ENCODE results near the gene FBF1. TPM values are rescaled to one million over a fixed set of nuclear protein-coding genes. Genes with fewer than 3 reads are reported as not detected.

Gene FBF1
- total RNA-seq, 1 donor from 2014 or later: 5.1 TPM

- Mint-ChIP-seq H3K27ac (ENCODE audit: unreplicated experiment) (no peak overlapping the region), H3K36me3 (ENCODE audit: low read depth, unreplicated experiment) (peaks cover 11% of the 10 kb centered on the region), H3K4me3 (ENCODE audit: unreplicated experiment) (no peak overlapping the region), H3K4me1 (ENCODE audit: low read depth, unreplicated experiment) (no peaks in the 10 kb centered on the region), H3K9me3 (ENCODE audit: unreplicated experiment) (no peaks in the 10 kb centered on the region), H3K27me3 (ENCODE audit: low read depth, unreplicated experiment) (peaks cover 17% of the 10 kb centered on the region)
- no peak overlapping the region for H3K27ac ChIP-seq (ENCODE audit: low read depth, low read length)
- no peak overlapping the region for H2AFZ ChIP-seq (ENCODE audit: low read depth, low read length)
- no peak for TF ChIP-seq EZH2 (IDR thresholded peaks at IDR 0.05; ENCODE audit: insufficient read depth, low read length)
- TF ChIP-seq, protein P1, sequence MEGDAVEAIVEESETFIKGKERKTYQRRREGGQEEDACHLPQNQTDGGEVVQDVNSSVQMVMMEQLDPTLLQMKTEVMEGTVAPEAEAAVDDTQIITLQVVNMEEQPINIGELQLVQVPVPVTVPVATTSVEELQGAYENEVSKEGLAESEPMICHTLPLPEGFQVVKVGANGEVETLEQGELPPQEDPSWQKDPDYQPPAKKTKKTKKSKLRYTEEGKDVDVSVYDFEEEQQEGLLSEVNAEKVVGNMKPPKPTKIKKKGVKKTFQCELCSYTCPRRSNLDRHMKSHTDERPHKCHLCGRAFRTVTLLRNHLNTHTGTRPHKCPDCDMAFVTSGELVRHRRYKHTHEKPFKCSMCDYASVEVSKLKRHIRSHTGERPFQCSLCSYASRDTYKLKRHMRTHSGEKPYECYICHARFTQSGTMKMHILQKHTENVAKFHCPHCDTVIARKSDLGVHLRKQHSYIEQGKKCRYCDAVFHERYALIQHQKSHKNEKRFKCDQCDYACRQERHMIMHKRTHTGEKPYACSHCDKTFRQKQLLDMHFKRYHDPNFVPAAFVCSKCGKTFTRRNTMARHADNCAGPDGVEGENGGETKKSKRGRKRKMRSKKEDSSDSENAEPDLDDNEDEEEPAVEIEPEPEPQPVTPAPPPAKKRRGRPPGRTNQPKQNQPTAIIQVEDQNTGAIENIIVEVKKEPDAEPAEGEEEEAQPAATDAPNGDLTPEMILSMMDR (IDR thresholded peaks at IDR 0.05; ENCODE audit: insufficient read depth, low read depth, low read length): no peak
- DNase-seq (ENCODE audit: low read depth): no peak
- H3K27me3 ChIP-seq (ENCODE audit: insufficient read depth, low read length): peaks cover 5% of the 10 kb centered on the region
- H3K36me3 ChIP-seq (ENCODE audit: insufficient read depth, low read length): peaks cover 3% of the 10 kb centered on the region
- H3K79me2 ChIP-seq (ENCODE audit: insufficient read depth, low read length): no peaks in the 10 kb centered on the region
- H3K9ac ChIP-seq (ENCODE audit: low read length): no peak overlapping the region
- no peak for FAIRE-seq
- H3K9me3 ChIP-seq (ENCODE audit: insufficient read depth, low read depth, low read length): no peaks in the 10 kb centered on the region
- no peaks in the 10 kb centered on the region for H4K20me1 ChIP-seq (ENCODE audit: insufficient read depth, low read length)
- no peaks in the 10 kb centered on the region for H3K4me1 ChIP-seq (ENCODE audit: insufficient read depth, low read length)
- no peak overlapping the region for H3K4me2 ChIP-seq (ENCODE audit: low read length)
- no peak overlapping the region for H3K4me3 ChIP-seq (ENCODE audit: insufficient read depth, low read depth, low read length)
Observed at GRCh38 chr17:75885431-75885830, 55.4 kb downstream of the FBF1 start.

- FAIRE-seq (no peak), DNase-seq (ENCODE audit: low read depth) (no peak)
- no peak overlapping the region for H3K27ac Mint-ChIP-seq (ENCODE audit: unreplicated experiment)
- no peak for TF ChIP-seq EZH2 (IDR thresholded peaks at IDR 0.05; ENCODE audit: insufficient read depth, low read length)
- TF ChIP-seq, protein P1 (IDR thresholded peaks at IDR 0.05; ENCODE audit: insufficient read depth, low read depth, low read length): no peak
- H3K4me1 ChIP-seq (ENCODE audit: insufficient read depth, low read length): peaks cover 10% of the 10 kb centered on the region
- peaks cover 5% of the 10 kb centered on the region for H3K27me3 ChIP-seq (ENCODE audit: insufficient read depth, low read length)
- H3K4me3 ChIP-seq (ENCODE audit: insufficient read depth, low read depth, low read length): no peak overlapping the region
- no peak overlapping the region for H3K27ac ChIP-seq (ENCODE audit: low read depth, low read length)
- peaks cover 1% of the 10 kb centered on the region for H4K20me1 ChIP-seq (ENCODE audit: insufficient read depth, low read length)
- no peak overlapping the region for H3K4me3 Mint-ChIP-seq (ENCODE audit: unreplicated experiment)
- H3K79me2 ChIP-seq (ENCODE audit: insufficient read depth, low read length): no peaks in the 10 kb centered on the region
- peaks cover 20% of the 10 kb centered on the region for H3K27me3 Mint-ChIP-seq (ENCODE audit: low read depth, unreplicated experiment)
- peaks cover 7% of the 10 kb centered on the region for H3K36me3 Mint-ChIP-seq (ENCODE audit: low read depth, unreplicated experiment)
- H3K36me3 ChIP-seq (ENCODE audit: insufficient read depth, low read length): no peaks in the 10 kb centered on the region
- no peak overlapping the region for H3K9ac ChIP-seq (ENCODE audit: low read length)
- no peak overlapping the region for H2AFZ ChIP-seq (ENCODE audit: low read depth, low read length)
- no peaks in the 10 kb centered on the region for H3K9me3 Mint-ChIP-seq (ENCODE audit: unreplicated experiment)
- H3K4me1 Mint-ChIP-seq (ENCODE audit: low read depth, unreplicated experiment): peaks cover 4% of the 10 kb centered on the region
- no peak overlapping the region for H3K4me2 ChIP-seq (ENCODE audit: low read length)
- no peaks in the 10 kb centered on the region for H3K9me3 ChIP-seq (ENCODE audit: insufficient read depth, low read depth, low read length)
Observed at GRCh38 chr17:75881678-75882454, 59.0 kb downstream of the FBF1 start.

DNA sequence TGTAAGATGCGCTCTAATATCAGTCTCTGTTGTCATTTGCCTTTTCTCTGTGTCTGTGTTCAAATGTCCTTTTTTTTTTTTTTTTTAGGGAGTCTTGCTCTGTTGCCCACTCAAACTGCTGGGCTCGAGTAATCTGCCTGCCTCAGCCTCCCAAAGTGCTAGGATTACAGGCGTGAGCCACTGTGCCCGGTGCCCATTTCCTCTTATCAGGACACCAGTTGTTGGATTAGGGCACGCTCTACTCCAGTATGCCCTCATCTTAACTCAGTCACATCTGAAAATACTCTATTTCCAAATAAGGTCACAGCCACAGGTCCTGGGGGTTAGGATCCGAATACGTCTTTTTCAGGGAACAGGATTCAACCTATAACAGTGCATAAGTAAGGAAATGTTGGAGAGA lies 60.6 kb downstream of the FBF1 start:
- Mint-ChIP-seq H3K27me3 (ENCODE audit: low read depth, unreplicated experiment) (peaks cover 19% of the 10 kb centered on the region), H3K9me3 (ENCODE audit: unreplicated experiment) (no peaks in the 10 kb centered on the region), H3K36me3 (ENCODE audit: low read depth, unreplicated experiment) (peaks cover 2% of the 10 kb centered on the region), H3K4me3 (ENCODE audit: unreplicated experiment) (no peak overlapping the region), H3K27ac (ENCODE audit: unreplicated experiment) (no peak overlapping the region), H3K4me1 (ENCODE audit: low read depth, unreplicated experiment) (peaks cover 8% of the 10 kb centered on the region)
- peaks cover 5% of the 10 kb centered on the region for H3K27me3 ChIP-seq (ENCODE audit: insufficient read depth, low read length)
- DNase-seq (ENCODE audit: low read depth) (no peak), FAIRE-seq (no peak)
- peaks cover 25% of the 10 kb centered on the region for H3K4me1 ChIP-seq (ENCODE audit: insufficient read depth, low read length)
- H3K4me2 ChIP-seq (ENCODE audit: low read length): no peak overlapping the region
- no peaks in the 10 kb centered on the region for H3K79me2 ChIP-seq (ENCODE audit: insufficient read depth, low read length)
- no peak overlapping the region for H2AFZ ChIP-seq (ENCODE audit: low read depth, low read length)
- no peak overlapping the region for H3K4me3 ChIP-seq (ENCODE audit: insufficient read depth, low read depth, low read length)
- TF ChIP-seq, protein P1 (IDR thresholded peaks at IDR 0.05; ENCODE audit: insufficient read depth, low read depth, low read length): no peak
- no peak for TF ChIP-seq EZH2 (IDR thresholded peaks at IDR 0.05; ENCODE audit: insufficient read depth, low read length)
- no peak overlapping the region for H3K27ac ChIP-seq (ENCODE audit: low read depth, low read length)
- H3K9ac ChIP-seq (ENCODE audit: low read length): no peak overlapping the region
- H4K20me1 ChIP-seq (ENCODE audit: insufficient read depth, low read length): peaks cover 4% of the 10 kb centered on the region
- H3K9me3 ChIP-seq (ENCODE audit: insufficient read depth, low read depth, low read length): no peaks in the 10 kb centered on the region
- H3K36me3 ChIP-seq (ENCODE audit: insufficient read depth, low read length): no peaks in the 10 kb centered on the region

Measured in astrocyte (in vitro differentiated cells and primary cell).